HepG2 (cell line): Measurements from ENCODE around the gene ELP1. TPM values are rescaled to one million over a fixed set of nuclear protein-coding genes. Genes with fewer than 3 reads are reported as not detected.

Experiments used
- ATRX ChIP-seq: sonication (generic); formaldehyde crosslinking; IDR thresholded peaks from 2 replicates; pipeline ENCODE4 v1.4.0; 2020; ENCODE audit warnings: missing genetic modification reagents, borderline replicate concordance
- BCL6 ChIP-seq: IDR thresholded peaks from 2 replicates; pipeline ENCODE4 v1.6.1; 2016; ENCODE audit warnings: missing genetic modification reagents, missing compliant biosample characterization
- JDP2 ChIP-seq: sonication (generic); formaldehyde crosslinking; IDR thresholded peaks from 2 replicates; pipeline ENCODE4 v1.8.1; 2022; ENCODE audit warnings: missing genetic modification reagents, borderline replicate concordance
- MZF1 ChIP-seq: sonication (generic); formaldehyde crosslinking; IDR thresholded peaks from 2 replicates; pipeline ENCODE4 v1.8.1; 2023; ENCODE audit warnings: mild to moderate bottlenecking, missing genetic modification reagents, borderline replicate concordance
- NFRKB ChIP-seq: fragments of 450-650 bp; IDR thresholded peaks from 2 replicates; pipeline ENCODE4 v1.6.1; 2017
- NFYB ChIP-seq: sonication (generic); formaldehyde crosslinking; IDR thresholded peaks from 2 replicates; pipeline ENCODE4 v1.4.0; 2020; ENCODE audit warnings: missing genetic modification reagents
- NKX3-1 ChIP-seq: sonication (generic); formaldehyde crosslinking; IDR thresholded peaks from 2 replicates; pipeline ENCODE4 v1.5.0; 2020; ENCODE audit warnings: missing genetic modification reagents
- NONO ChIP-seq, 2 experiments: fragments of 450-650 bp in 1 of 2; sonication (generic) in 1 of 2; formaldehyde crosslinking in 1 of 2; IDR thresholded peaks in 1 of 2; conservative IDR thresholded peaks in 1 of 2; 2 replicates each; pipeline versions ENCODE4 v1.6.1 to v1.8.0; 2017 to 2022; ENCODE audit warnings: mild to moderate bottlenecking in 1 of 2, missing genetic modification reagents in 1 of 2, moderate library complexity in 1 of 2
- PLRG1 ChIP-seq: fragments of 450-650 bp; conservative IDR thresholded peaks from 2 replicates; pipeline ENCODE4 v1.6.1; 2016
- RFX3 ChIP-seq: IDR thresholded peaks from 2 replicates; pipeline ENCODE4 v1.6.1; 2016; ENCODE audit warnings: missing biosample characterization, missing genetic modification reagents
- SALL1 ChIP-seq: sonication (generic); formaldehyde crosslinking; IDR thresholded peaks from 2 replicates; pipeline ENCODE4 v1.8.0; 2022; ENCODE audit warnings: mild to moderate bottlenecking, missing genetic modification reagents
- XBP1 ChIP-seq: sonication (generic); formaldehyde crosslinking; IDR thresholded peaks from 2 replicates; pipeline ENCODE4 v1.5.0; 2020; ENCODE audit warnings: missing genetic modification reagents
- ZNF124 ChIP-seq: sonication (generic); formaldehyde crosslinking; IDR thresholded peaks from 2 replicates; pipeline ENCODE4 v1.4.0; 2020; ENCODE audit warnings: missing genetic modification reagents
- ZNF510 ChIP-seq: sonication (generic); formaldehyde crosslinking; IDR thresholded peaks from 2 replicates; pipeline ENCODE4 v1.4.0; 2020; ENCODE audit warnings: low read depth, mild to moderate bottlenecking, missing genetic modification reagents
- ZNF589 ChIP-seq: sonication (generic); formaldehyde crosslinking; conservative IDR thresholded peaks from 2 replicates; pipeline ENCODE4 v1.8.0; 2022; ENCODE audit warnings: mild to moderate bottlenecking, moderate library complexity, missing genetic modification reagents
- ZNF644 ChIP-seq: IDR thresholded peaks from 2 replicates; pipeline ENCODE4 v1.6.1; 2016; ENCODE audit warnings: low read depth
- ZNF790 ChIP-seq: sonication (generic); formaldehyde crosslinking; IDR thresholded peaks from 2 replicates; pipeline ENCODE4 v1.8.0; 2022; ENCODE audit warnings: missing genetic modification reagents, mild to moderate bottlenecking, borderline replicate concordance
- ZNF83 ChIP-seq: sonication (generic); formaldehyde crosslinking; IDR thresholded peaks from 2 replicates; pipeline ENCODE4 v1.4.0; 2020; ENCODE audit warnings: missing genetic modification reagents, mild to moderate bottlenecking, borderline replicate concordance
- polyA plus RNA-seq, 8 experiments: library from polyadenylated mRNA; depleted of rRNA in 3 of 8; stranded (reverse) in 7 of 8; unstranded in 1 of 8; fragments of >200 nt; fragmentation: Illumina TruSeq in 4 of 8; extraction: Trizol in 4 of 8; gene quantifications; 2 replicates each; pipeline versions ENCODE4 v1.2.1 to v1.2.3, GENCODE V29; 2011 to 2016; ENCODE audit warnings: low read depth in 4 of 8, missing spikeins in 1 of 8, mixed read lengths in 1 of 8; ENCODE audit not compliant: insufficient read depth in 1 of 8
- total RNA-seq, 5 experiments: library from RNA; depleted of rRNA; stranded (reverse); fragments of >200 nt; fragmentation: Illumina TruSeq; extraction: Trizol; gene quantifications; 2 replicates each; pipeline ENCODE4 v1.2.3, GENCODE V29; 2016; ENCODE audit warnings: low read depth in 1 of 5
- TF ChIP-seq, protein P1 (sequence below): sonication (generic); formaldehyde crosslinking; conservative IDR thresholded peaks from 2 replicates; pipeline ENCODE4 v1.4.0; 2020; ENCODE audit warnings: missing genetic modification reagents
- TF ChIP-seq, protein P2 (sequence below): sonication (generic); formaldehyde crosslinking; IDR thresholded peaks from 2 replicates; pipeline ENCODE4 v1.5.1; 2020; ENCODE audit warnings: missing genetic modification reagents, mild to moderate bottlenecking, borderline replicate concordance
- TF ChIP-seq, protein P3 (sequence below): sonication (generic); formaldehyde crosslinking; IDR thresholded peaks from 2 replicates; pipeline ENCODE4 v1.5.0; 2020; ENCODE audit warnings: mild to moderate bottlenecking, missing genetic modification reagents

ELP1 gene
- total and polyA plus RNA-seq, 2 of the 13 experiments (the other 11 are each of a cell fraction or from before 2014, with no cell fraction given), result 157 to 275 TPM

DNA sequence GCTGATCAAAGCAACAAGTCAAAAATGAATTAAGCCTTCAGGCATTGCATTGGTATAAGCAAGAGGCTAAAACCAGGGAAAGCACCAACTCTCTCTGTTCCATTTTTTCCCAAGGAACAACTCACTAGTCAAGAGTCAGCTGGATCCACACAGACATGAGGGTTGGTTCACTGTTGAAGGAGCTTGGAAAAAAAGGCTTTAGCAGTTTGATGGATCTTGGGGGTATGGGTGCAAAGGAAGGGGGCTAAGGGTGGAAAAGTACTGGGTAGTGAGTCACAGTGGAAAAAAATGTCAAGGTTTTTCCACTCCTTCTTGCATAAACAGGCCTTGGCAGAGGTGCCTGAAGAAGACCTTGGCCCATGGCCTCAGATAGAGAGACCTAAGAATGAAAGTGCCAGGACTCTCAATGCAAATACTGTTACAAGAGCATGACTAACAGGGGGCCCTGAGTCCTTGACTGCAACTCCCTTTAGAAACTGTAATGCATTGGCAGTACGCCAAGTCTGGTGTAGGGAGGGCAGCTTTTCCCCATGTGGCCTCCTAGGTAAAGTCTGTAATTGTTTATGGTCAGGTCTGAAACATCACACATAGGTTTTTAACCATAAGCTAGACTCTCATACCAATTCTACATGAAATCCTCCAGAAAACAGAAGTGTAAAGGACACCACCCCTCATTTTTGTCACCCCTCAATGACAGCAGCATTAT, 48.1 kb downstream of the ELP1 start (continued):
- TF ChIP-seq NONO (IDR thresholded peaks at IDR 0.05) (no peak), NONO (CRISPR knock-in tag; conservative IDR thresholded peaks at IDR 0.05) (peak; percentile 91), MZF1 (no peak), JDP2 (peak; percentile 61; the same call in 1 of the 2 replicates), ZNF589 (CRISPR knock-in tag) (peak; percentile 63; the same call in 1 of the 2 replicates), ZNF124 (CRISPR knock-in tag) (0 out of 2 replicates have a peak, but pooled peaks have one; percentile 30), NKX3-1 (CRISPR knock-in tag) (peak; percentile 55; the same call in 1 of the 2 replicates), ZNF83 (CRISPR knock-in tag) (no peak), RFX3 (CRISPR knock-in tag) (no peak; the same call in 1 of the 2 replicates), NFYB (no peak; the same call in 1 of the 2 replicates), ZNF644 (CRISPR knock-in tag) (peak; percentile 80), ZNF790 (CRISPR knock-in tag) (no peak), PLRG1 (no peak), BCL6 (peak; percentile 95), XBP1 (CRISPR knock-in tag) (no peak), NFRKB (no peak), ATRX (CRISPR knock-in tag) (no peak), ZNF510 (CRISPR knock-in tag) (no peak), SALL1 (peak; percentile 99)
- TF ChIP-seq, protein P1, sequence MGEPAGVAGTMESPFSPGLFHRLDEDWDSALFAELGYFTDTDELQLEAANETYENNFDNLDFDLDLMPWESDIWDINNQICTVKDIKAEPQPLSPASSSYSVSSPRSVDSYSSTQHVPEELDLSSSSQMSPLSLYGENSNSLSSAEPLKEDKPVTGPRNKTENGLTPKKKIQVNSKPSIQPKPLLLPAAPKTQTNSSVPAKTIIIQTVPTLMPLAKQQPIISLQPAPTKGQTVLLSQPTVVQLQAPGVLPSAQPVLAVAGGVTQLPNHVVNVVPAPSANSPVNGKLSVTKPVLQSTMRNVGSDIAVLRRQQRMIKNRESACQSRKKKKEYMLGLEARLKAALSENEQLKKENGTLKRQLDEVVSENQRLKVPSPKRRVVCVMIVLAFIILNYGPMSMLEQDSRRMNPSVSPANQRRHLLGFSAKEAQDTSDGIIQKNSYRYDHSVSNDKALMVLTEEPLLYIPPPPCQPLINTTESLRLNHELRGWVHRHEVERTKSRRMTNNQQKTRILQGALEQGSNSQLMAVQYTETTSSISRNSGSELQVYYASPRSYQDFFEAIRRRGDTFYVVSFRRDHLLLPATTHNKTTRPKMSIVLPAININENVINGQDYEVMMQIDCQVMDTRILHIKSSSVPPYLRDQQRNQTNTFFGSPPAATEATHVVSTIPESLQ (CRISPR knock-in tag), result no peak
- TF ChIP-seq, protein P2, sequence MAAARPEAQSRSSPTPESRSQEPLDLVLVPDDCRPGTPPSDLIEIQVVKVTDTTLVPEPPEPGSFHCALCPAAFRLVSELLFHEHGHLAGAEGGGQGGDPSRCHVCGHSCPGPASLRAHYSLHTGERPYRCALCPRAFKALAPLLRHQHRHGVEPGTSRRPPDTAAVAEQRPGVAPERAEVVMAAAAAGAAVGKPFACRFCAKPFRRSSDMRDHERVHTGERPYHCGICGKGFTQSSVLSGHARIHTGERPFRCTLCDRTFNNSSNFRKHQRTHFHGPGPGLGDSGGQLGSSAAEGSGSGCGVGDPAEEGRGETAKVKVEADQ (CRISPR knock-in tag), result no peak
- TF ChIP-seq, protein P3, sequence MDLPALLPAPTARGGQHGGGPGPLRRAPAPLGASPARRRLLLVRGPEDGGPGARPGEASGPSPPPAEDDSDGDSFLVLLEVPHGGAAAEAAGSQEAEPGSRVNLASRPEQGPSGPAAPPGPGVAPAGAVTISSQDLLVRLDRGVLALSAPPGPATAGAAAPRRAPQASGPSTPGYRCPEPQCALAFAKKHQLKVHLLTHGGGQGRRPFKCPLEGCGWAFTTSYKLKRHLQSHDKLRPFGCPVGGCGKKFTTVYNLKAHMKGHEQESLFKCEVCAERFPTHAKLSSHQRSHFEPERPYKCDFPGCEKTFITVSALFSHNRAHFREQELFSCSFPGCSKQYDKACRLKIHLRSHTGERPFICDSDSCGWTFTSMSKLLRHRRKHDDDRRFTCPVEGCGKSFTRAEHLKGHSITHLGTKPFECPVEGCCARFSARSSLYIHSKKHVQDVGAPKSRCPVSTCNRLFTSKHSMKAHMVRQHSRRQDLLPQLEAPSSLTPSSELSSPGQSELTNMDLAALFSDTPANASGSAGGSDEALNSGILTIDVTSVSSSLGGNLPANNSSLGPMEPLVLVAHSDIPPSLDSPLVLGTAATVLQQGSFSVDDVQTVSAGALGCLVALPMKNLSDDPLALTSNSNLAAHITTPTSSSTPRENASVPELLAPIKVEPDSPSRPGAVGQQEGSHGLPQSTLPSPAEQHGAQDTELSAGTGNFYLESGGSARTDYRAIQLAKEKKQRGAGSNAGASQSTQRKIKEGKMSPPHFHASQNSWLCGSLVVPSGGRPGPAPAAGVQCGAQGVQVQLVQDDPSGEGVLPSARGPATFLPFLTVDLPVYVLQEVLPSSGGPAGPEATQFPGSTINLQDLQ (CRISPR knock-in tag), result peak; percentile 69; the same call in 1 of the 2 replicates
